Activated CD4-positive, alpha-beta T cell treated with anti-CD3 and anti-CD28 coated beads, Interleukin-2, amount 10 ng/mL, durations not matched to agents 24 days and 14 days (primary cell): Measurements from ENCODE around the gene PDLIM5. TPM values are rescaled to one million over a fixed set of nuclear protein-coding genes. Genes with fewer than 3 reads are reported as not detected.
"Not testable (repeated sequence)": the region's sequence is repeated elsewhere in the genome, so short reads cannot be mapped to it uniquely, and the experiment has no call there.

Experiments
- DNase-seq: peaks from one replicate; pipeline ENCODE4 v3.0.0; 2022
- H3K27ac Mint-ChIP-seq: one replicate; pipeline ENCODE4 v1.8.0; 2022; ENCODE audit warnings: mild to moderate bottlenecking, mixed read lengths
- H3K27me3 Mint-ChIP-seq: one replicate; pipeline ENCODE4 v1.8.0; 2022; ENCODE audit warnings: mixed read lengths
- H3K36me3 Mint-ChIP-seq: one replicate; pipeline ENCODE4 v1.8.0; 2022; ENCODE audit warnings: low read depth, mild to moderate bottlenecking, mixed read lengths
- H3K4me1 Mint-ChIP-seq: one replicate; pipeline ENCODE4 v1.8.0; 2021; ENCODE audit warnings: mixed read lengths
- H3K4me3 Mint-ChIP-seq: one replicate; pipeline ENCODE4 v1.8.0; 2022; ENCODE audit warnings: mild to moderate bottlenecking, moderate library complexity, mixed read lengths
- H3K9me3 Mint-ChIP-seq: one replicate; pipeline ENCODE4 v1.8.0; 2021; ENCODE audit warnings: mixed read lengths
- intact Hi-C: fragments of 100-400 bp; cut with micrococcal nuclease; formaldehyde crosslinking; loops from one replicate; pipeline ENCODE4 v1.15.1; 2023
- total RNA-seq: library from RNA; stranded (reverse); gene quantifications from 2 replicates; pipeline ENCODE4 v1.2.3, GENCODE V29; 2022

Gene PDLIM5
- total RNA-seq: 16.5 and 17.8 TPM in 2 replicates

GRCh38 chr4:94451695-94452475 lies at the start of gene PDLIM5:
TSS of gene PDLIM5 (plus strand) at chr4:94451942. CDS start at chr4:94455289, 3,347 bp downstream.
- peaks cover 32% of the 10 kb centered on the region for H3K27me3 Mint-ChIP-seq
- peak within 1 kb of the TSS; percentile 76 for H3K27ac Mint-ChIP-seq
- H3K4me3 Mint-ChIP-seq: peak within 1 kb of the TSS; percentile 91
- no peaks in the 10 kb centered on the region for H3K9me3 Mint-ChIP-seq
- H3K4me1 Mint-ChIP-seq: peaks cover 13% of the 10 kb centered on the region
- H3K36me3 Mint-ChIP-seq: peaks cover 3% of the 10 kb centered on the region
- DNase-seq: peak; percentile 96
- intact Hi-C loops: loop anchor here (2.0 to 5.0 kb wide), 5 partner anchors 45 to 245 kb away; partner anchors contain the start of gene SMARCAD1

- DNase-seq, H3K4me3 Mint-ChIP-seq, H3K4me1 Mint-ChIP-seq, H3K27me3 Mint-ChIP-seq, H3K27ac Mint-ChIP-seq, intact Hi-C loops, H3K36me3 Mint-ChIP-seq, H3K9me3 Mint-ChIP-seq: not testable (repeated sequence)
These were observed 49.3 kb upstream of the PDLIM5 start for GRCh38 chr4:94402439-94402838.

GRCh38 chr4:94403751-94404150 lies 48.0 kb upstream of the PDLIM5 start:
- Mint-ChIP-seq H3K27ac (no peak overlapping the region), H3K36me3 (no peaks in the 10 kb centered on the region), H3K4me1 (no peaks in the 10 kb centered on the region), H3K27me3 (peaks cover 10% of the 10 kb centered on the region), H3K9me3 (no peaks in the 10 kb centered on the region), H3K4me3 (no peak overlapping the region)
- intact Hi-C loops: no loop called here
- DNase-seq: no peak

- H3K4me1 Mint-ChIP-seq: no peaks in the 10 kb centered on the region
- intact Hi-C loops: loop anchor here (1.0 to 2.0 kb wide), 2 partner anchors 44 to 189 kb away; partner anchors contain the start of gene PDLIM5
- peaks cover 15% of the 10 kb centered on the region for H3K27me3 Mint-ChIP-seq
- H3K9me3 Mint-ChIP-seq: no peaks in the 10 kb centered on the region
- H3K36me3 Mint-ChIP-seq: no peaks in the 10 kb centered on the region
- H3K27ac Mint-ChIP-seq: no peak overlapping the region
- peak; percentile 85 for DNase-seq
- H3K4me3 Mint-ChIP-seq: no peak overlapping the region
These were observed 44.9 kb upstream of the PDLIM5 start for GRCh38 chr4:94406668-94407437.

DNA sequence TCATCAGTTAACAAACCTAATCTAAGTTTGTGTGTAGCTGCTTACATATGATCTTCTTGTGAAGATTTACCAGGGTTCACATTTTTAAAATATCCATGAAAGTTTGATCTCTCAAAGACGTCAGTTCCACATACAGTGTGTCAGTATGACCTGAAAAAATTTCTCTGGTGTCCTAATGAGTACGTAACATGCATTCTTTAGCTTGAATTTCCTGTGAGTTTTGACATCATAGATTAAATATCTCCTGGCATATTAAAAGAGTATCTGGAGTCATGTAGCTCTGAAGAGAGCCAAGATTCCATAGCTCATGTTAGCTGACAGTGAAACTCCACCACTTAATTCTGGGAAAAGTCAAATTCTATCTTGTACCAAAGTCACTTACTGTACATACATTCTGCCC lies 43.9 kb upstream of the PDLIM5 start:
- no peaks in the 10 kb centered on the region for H3K9me3 Mint-ChIP-seq
- H3K27me3 Mint-ChIP-seq: peaks cover 20% of the 10 kb centered on the region
- no peaks in the 10 kb centered on the region for H3K4me1 Mint-ChIP-seq
- intact Hi-C loops: loop anchor here (2.0 kb wide), 1 partner anchor 43 kb away; the partner anchor contains the start of gene PDLIM5
- DNase-seq: no peak
- no peaks in the 10 kb centered on the region for H3K36me3 Mint-ChIP-seq
- no peak overlapping the region for H3K27ac Mint-ChIP-seq
- H3K4me3 Mint-ChIP-seq: no peak overlapping the region

DNA sequence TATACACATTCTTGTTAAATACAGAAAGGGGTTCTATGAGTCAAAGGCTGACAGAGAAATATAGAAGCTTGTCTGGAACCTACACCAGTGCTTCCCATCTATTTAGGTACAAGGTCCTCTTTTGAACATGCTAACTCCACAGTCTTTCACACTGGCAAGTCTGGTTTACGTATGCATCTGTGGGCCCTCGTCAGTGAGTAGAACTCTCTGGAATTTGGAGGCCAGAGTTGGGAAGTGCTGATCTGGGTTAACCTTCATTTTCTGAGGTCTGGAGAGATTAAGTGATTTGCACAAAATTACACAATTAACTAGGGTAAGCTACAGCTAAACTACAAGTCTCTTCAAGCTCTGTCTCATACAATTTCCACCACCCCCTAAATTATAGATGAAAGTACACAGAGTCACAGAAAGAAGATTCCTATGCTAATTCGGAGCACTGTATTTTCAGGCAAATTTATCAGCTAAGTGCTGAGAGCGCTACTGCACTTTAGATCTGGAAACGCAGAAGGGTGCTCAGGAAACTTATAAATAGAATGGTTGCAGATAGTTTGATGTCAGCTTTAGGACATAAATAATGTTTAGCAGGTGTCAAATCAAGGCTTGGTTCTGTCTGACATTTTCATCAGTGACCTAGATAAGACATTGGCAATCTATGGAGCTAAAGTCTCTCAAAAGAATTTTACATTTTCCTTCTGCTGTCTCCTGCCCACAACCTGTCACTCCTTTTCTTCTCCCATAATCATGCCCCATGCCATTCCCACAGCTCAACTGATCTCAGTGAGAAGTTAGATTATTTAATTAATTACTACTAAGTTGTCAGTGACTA lies 43.0 kb upstream of the PDLIM5 start:
- no peak overlapping the region for H3K4me3 Mint-ChIP-seq
- no peaks in the 10 kb centered on the region for H3K4me1 Mint-ChIP-seq
- intact Hi-C loops: no loop called here
- no peaks in the 10 kb centered on the region for H3K36me3 Mint-ChIP-seq
- H3K27ac Mint-ChIP-seq: no peak overlapping the region
- no peak for DNase-seq
- no peaks in the 10 kb centered on the region for H3K9me3 Mint-ChIP-seq
- H3K27me3 Mint-ChIP-seq: peaks cover 24% of the 10 kb centered on the region

DNA sequence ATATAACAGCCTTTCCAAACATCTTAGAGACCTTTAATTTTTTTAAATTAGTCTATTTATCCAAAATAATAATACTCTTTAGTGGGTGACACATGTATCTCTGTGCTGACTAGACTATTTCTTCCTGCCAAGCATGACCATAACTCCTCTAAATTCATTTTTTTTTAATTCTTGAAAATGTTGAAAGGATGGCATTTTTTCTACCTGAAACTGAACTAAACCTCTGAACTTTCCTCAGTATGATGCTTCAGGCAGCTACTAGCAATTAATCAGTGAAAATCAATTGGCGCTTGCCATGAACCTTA lies 42.4 kb upstream of the PDLIM5 start:
- H3K27ac Mint-ChIP-seq: no peak overlapping the region
- H3K4me1 Mint-ChIP-seq: no peaks in the 10 kb centered on the region
- peaks cover 26% of the 10 kb centered on the region for H3K27me3 Mint-ChIP-seq
- intact Hi-C loops: no loop called here
- no peak for DNase-seq
- no peaks in the 10 kb centered on the region for H3K9me3 Mint-ChIP-seq
- no peak overlapping the region for H3K4me3 Mint-ChIP-seq
- H3K36me3 Mint-ChIP-seq: no peaks in the 10 kb centered on the region

DNA sequence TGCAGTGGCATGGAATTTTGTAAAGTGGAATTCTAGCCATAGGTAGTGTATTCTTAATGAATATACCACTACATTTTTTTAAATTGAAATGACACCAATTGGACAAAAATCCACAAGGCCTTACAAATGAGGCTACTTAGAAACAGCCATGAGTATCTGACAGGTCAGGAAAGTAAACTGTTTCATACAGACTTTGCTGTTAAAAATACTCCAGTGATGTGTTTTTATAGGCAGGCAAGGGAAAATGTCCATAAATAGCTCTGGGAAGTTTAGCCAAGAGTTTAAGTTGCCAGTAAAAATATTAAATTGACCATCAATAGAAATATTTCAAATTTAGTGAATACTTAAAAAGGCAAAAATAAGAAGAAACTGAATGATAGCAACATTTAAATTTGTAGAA lies 41.8 kb upstream of the PDLIM5 start:
- Mint-ChIP-seq H3K9me3 (no peaks in the 10 kb centered on the region), H3K4me3 (no peak overlapping the region), H3K27ac (no peak overlapping the region), H3K27me3 (peaks cover 26% of the 10 kb centered on the region), H3K36me3 (no peaks in the 10 kb centered on the region), H3K4me1 (no peaks in the 10 kb centered on the region)
- no peak for DNase-seq
- intact Hi-C loops: no loop called here

DNA sequence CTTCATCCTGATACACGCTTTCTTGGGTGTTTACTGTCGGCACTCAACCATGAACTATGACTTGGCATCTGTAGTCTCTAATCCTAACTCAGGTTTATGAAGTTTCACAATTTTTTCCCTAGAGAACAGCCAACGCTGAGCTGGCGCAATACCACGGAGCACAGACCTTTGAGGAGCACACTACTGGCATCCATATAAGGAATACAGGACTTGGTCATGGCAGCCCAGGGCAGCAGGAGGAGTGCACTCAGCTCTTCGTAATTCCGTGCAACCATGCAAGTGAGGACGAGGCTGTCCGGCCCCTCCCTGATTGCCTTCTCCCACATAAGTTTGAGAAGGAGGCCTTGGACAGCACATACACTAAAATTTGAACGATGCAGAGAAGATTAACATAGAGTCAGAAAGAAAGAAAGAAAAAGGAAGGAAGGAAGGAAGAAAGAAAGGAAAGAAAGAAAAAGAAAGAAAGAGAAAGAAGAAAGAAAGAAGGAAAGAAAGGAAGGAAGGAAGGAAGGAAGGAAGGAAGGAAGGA lies 41.0 kb upstream of the PDLIM5 start:
- H3K4me3 Mint-ChIP-seq: no peak overlapping the region
- no peaks in the 10 kb centered on the region for H3K9me3 Mint-ChIP-seq
- DNase-seq: no peak
- intact Hi-C loops: no loop called here
- H3K27ac Mint-ChIP-seq: no peak overlapping the region
- no peaks in the 10 kb centered on the region for H3K4me1 Mint-ChIP-seq
- no peaks in the 10 kb centered on the region for H3K36me3 Mint-ChIP-seq
- H3K27me3 Mint-ChIP-seq: peaks cover 24% of the 10 kb centered on the region

GRCh38 chr4:94411296-94411695 lies 40.4 kb upstream of the PDLIM5 start:
- no peak overlapping the region for H3K27ac Mint-ChIP-seq
- no peaks in the 10 kb centered on the region for H3K36me3 Mint-ChIP-seq
- DNase-seq: no peak
- no peak overlapping the region for H3K4me3 Mint-ChIP-seq
- H3K4me1 Mint-ChIP-seq: no peaks in the 10 kb centered on the region
- intact Hi-C loops: no loop called here
- no peaks in the 10 kb centered on the region for H3K9me3 Mint-ChIP-seq
- peaks cover 24% of the 10 kb centered on the region for H3K27me3 Mint-ChIP-seq

DNA sequence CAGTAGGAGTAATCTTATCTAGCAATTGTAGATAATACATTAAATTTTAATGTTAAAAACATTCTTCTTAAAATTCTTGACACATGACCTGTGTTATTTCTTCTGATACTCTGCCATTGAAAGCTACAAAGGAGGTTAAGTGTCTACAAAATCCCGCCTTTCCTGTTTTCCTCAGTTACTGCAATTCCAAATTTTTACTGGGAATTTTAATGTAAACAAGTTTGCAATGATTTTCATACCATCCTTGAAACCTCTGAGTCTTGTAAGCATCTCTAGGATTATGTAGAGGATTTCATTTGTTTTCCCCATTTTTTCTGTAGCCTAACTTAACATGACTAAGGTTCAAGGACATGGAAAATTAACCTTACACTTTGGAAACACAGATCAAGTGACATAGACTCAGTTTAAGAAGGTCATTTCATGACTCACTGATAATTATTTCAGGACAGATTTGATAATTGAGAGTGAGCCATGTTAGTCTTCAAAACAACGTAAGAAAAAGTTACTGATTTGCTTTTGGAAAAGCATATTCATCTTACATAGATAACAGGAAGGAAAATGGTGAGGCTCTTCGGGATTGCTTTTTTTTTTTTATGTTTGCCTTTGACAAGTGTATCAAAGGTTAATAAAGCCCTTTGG lies 39.6 kb upstream of the PDLIM5 start:
- Mint-ChIP-seq H3K27ac (no peak overlapping the region), H3K36me3 (no peaks in the 10 kb centered on the region), H3K4me1 (no peaks in the 10 kb centered on the region), H3K9me3 (no peaks in the 10 kb centered on the region), H3K4me3 (no peak overlapping the region), H3K27me3 (peaks cover 24% of the 10 kb centered on the region)
- no peak for DNase-seq
- intact Hi-C loops: no loop called here

- H3K36me3 Mint-ChIP-seq: no peaks in the 10 kb centered on the region
- H3K4me1 Mint-ChIP-seq: no peaks in the 10 kb centered on the region
- no peaks in the 10 kb centered on the region for H3K9me3 Mint-ChIP-seq
- no peak overlapping the region for H3K27ac Mint-ChIP-seq
- peaks cover 25% of the 10 kb centered on the region for H3K27me3 Mint-ChIP-seq
- H3K4me3 Mint-ChIP-seq: no peak overlapping the region
- no peak for DNase-seq
- intact Hi-C loops: no loop called here
These were observed 39.1 kb upstream of the PDLIM5 start for GRCh38 chr4:94412658-94413038.

GRCh38 chr4:94413085-94413840 lies 38.5 kb upstream of the PDLIM5 start:
- H3K27ac Mint-ChIP-seq: no peak overlapping the region
- no peak for DNase-seq
- H3K27me3 Mint-ChIP-seq: peaks cover 22% of the 10 kb centered on the region

More at GRCh38 chr4:94413085-94413840, 38.5 kb upstream of the PDLIM5 start:
- intact Hi-C loops: no loop called here
- H3K9me3 Mint-ChIP-seq: no peaks in the 10 kb centered on the region
- H3K4me1 Mint-ChIP-seq: no peaks in the 10 kb centered on the region
- no peaks in the 10 kb centered on the region for H3K36me3 Mint-ChIP-seq
- no peak overlapping the region for H3K4me3 Mint-ChIP-seq
